GM18868 (cell line): Measurements from ENCODE around the gene TRIM46.
A peak's percentile ranks its signal among the peaks of the same experiment; 100 is the strongest.
"Not testable (repeated sequence)": the region's sequence is repeated elsewhere in the genome, so short reads cannot be mapped to it uniquely, and the experiment has no call there.

Source experiments
- ATAC-seq: cut with Tn5 transposase; IDR thresholded peaks from one replicate; pipeline ENCODE4 v1.9.1; 2021; ENCODE audit warnings: mild to moderate bottlenecking, moderate library complexity; ENCODE audit not compliant: unreplicated experiment

The TRIM46 gene

GRCh38 chr1:155185783-155186066 lies 12.1 kb downstream of the TRIM46 start:
- no peak for ATAC-seq

- ATAC-seq, result no peak
These were observed 12.6 kb downstream of the TRIM46 start for GRCh38 chr1:155186067-155186793.

GRCh38 chr1:155186794-155187455 lies 13.3 kb downstream of the TRIM46 start:
- no peak for ATAC-seq

- ATAC-seq, result no peak
These were observed 13.8 kb downstream of the TRIM46 start for GRCh38 chr1:155187456-155187891.

GRCh38 chr1:155188268-155188667 lies 14.6 kb downstream of the TRIM46 start:
- no peak for ATAC-seq

GRCh38 chr1:155189926-155190325 lies 16.3 kb downstream of the TRIM46 start:
- ATAC-seq, result not testable (repeated sequence)

- no peak for ATAC-seq
These were observed 18.3 kb downstream of the TRIM46 start for GRCh38 chr1:155191904-155192303.

- ATAC-seq, result no peak
These were observed 19.0 kb downstream of the TRIM46 start for GRCh38 chr1:155192346-155193274.

GRCh38 chr1:155193275-155193990 lies 19.8 kb downstream of the TRIM46 start:
- ATAC-seq, result peak; percentile 50

- ATAC-seq, result not testable (repeated sequence)
These were observed 20.3 kb downstream of the TRIM46 start for GRCh38 chr1:155193991-155194240.

GRCh38 chr1:155195201-155196102 lies 21.8 kb downstream of the TRIM46 start:
- ATAC-seq, result no peak

- no peak for ATAC-seq
These were observed 22.6 kb downstream of the TRIM46 start for GRCh38 chr1:155196103-155196892.

GRCh38 chr1:155196893-155197638 lies 23.4 kb downstream of the TRIM46 start:
- ATAC-seq, result no peak

GRCh38 chr1:155197901-155198546 lies 24.4 kb downstream of the TRIM46 start:
- ATAC-seq, result no peak

- ATAC-seq, result no peak
These were observed 24.9 kb downstream of the TRIM46 start for GRCh38 chr1:155198547-155198906.

GRCh38 chr1:155199792-155200191 lies 26.1 kb downstream of the TRIM46 start:
- ATAC-seq, result no peak

GRCh38 chr1:155200920-155201319 lies 27.3 kb downstream of the TRIM46 start:
- no peak for ATAC-seq

- ATAC-seq, result no peak
These were observed 28.5 kb downstream of the TRIM46 start for GRCh38 chr1:155202198-155202597.
